ENCODE measurements around the gene MST1R. TPM values are rescaled to one million over a fixed set of nuclear protein-coding genes. Genes with fewer than 3 reads are reported as not detected.

The MST1R gene
- total and polyA plus RNA-seq, 2 of the 4 experiments (the other 2 are of a cell fraction), result under 0.01 to 0.14 TPM

DNA sequence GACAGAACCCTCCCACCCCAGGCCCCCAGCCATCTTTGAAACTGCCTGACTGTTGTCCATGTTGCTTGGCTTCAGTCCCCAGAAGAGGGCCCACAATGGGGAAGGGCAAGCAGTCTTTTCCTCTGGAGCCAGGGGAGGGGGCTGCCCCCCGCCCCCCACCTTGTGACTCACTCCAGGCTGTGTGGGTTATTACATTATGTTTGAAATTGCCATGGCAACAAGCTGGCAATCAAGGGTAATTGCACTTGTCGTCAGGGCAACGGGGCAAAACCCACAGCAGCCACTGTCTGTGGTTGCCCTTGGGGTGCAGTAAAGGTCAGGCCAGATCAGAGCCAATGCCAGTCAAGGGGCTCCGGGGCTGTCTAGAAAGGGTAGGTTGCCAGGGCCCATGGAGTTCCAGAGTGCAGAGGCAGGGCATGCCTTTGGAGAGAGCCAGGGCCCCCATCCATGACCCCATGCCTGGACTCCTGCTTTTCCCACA, 30.8 kb downstream of the MST1R start:
- BruUV-seq (replicated peaks), result no TSS peak
- in situ Hi-C loops (cut with MboI; ENCODE audit: low sequenced_read_pairs), result no loop called here

More for the DNA sequence above, 30.8 kb downstream of the MST1R start:
- ChIA-PET CTCF (no interaction called here), POLR2A (ENCODE audit: unreplicated experiment) (no interaction called here)
- Histone ChIP-seq H3K36me3 (ENCODE audit: control insufficient read depth, insufficient read depth, low read length) (no peaks in the 10 kb centered on the region), H3K9me3 (ENCODE audit: control insufficient read depth, insufficient read depth, low read length) (no peaks in the 10 kb centered on the region), H3K27me3 (ENCODE audit: control insufficient read depth, insufficient read depth, low read length) (peaks cover 75% of the 10 kb centered on the region), H3K9me1 (ENCODE audit: insufficient read depth, low read length) (no peaks in the 10 kb centered on the region), H3K27ac (ENCODE audit: insufficient read depth, low read length) (no peak overlapping the region), H2BK20ac (ENCODE audit: low read depth, low read length) (no peak overlapping the region), H2AK9ac (replicated peaks; ENCODE audit: low read depth, low read length, poor library complexity) (no peak overlapping the region), H3K14ac (replicated peaks; ENCODE audit: low read depth, low read length) (no peak overlapping the region), H3K9ac (ENCODE audit: low read depth, low read length) (no peak overlapping the region), H3K56ac (ENCODE audit: extremely low read depth, insufficient read depth, low read length) (no peak overlapping the region), H3K4me2 (ENCODE audit: low read depth, low read length) (no peak overlapping the region), H3K4me1 (ENCODE audit: control insufficient read depth, insufficient read depth, low read length) (no peaks in the 10 kb centered on the region), H3K4me3 (ENCODE audit: insufficient read depth, low read depth, low read length) (no peak overlapping the region), H2BK120ac (ENCODE audit: low read depth, low read length) (no peak overlapping the region), H4K20me1 (ENCODE audit: insufficient read depth, low read length) (no peaks in the 10 kb centered on the region), H4K5ac (ENCODE audit: low read depth, low read length) (no peak overlapping the region), H2BK5ac (ENCODE audit: low read depth, low read length, poor library complexity, severe bottlenecking) (no peak overlapping the region), H3K18ac (ENCODE audit: low read depth, low read length) (no peak overlapping the region), H4K8ac (ENCODE audit: low read depth in 2 of 2, low read length in 2 of 2) (no peak overlapping the region), H3K4ac (ENCODE audit: low read depth, low read length) (no peak overlapping the region), H2AK5ac (ENCODE audit: low read depth, low read length) (no peak overlapping the region), H2BK15ac (ENCODE audit: low read depth, low read length) (no peak overlapping the region), H3K79me1 (ENCODE audit: low read depth in 1 of 2, low read length in 2 of 2) (no peaks in the 10 kb centered on the region), H4K91ac (ENCODE audit: insufficient read depth, low read depth, low read length) (no peak overlapping the region), H3K23ac (ENCODE audit: low read depth, low read length) (no peak overlapping the region), H2AFZ (replicated peaks; ENCODE audit: low read length, poor library complexity) (no peak overlapping the region)
- dilution Hi-C loops (cut with HindIII; ENCODE audit: low sequenced_read_pairs, unreplicated experiment) (no loop called here), intact Hi-C loops (cut with micrococcal nuclease) (no loop called here)
- DNase-seq, result no peak
- WGBS, 2 experiments (ENCODE audit: extremely low coverage in 2 of 2, insufficient read length in 1 of 2), result 79% methylated on average over 2 of the region's 4 CpGs; no CpG with 5 or more reads in 1 of the 2 experiments
- TF ChIP-seq NFE2L2 (IDR thresholded peaks at IDR 0.05; ENCODE audit: low read depth, low read length), result no peak
- no peak for TF ChIP-seq SMC3 (IDR thresholded peaks at IDR 0.05; ENCODE audit: low read depth, low read length)
- TF ChIP-seq MAZ (IDR thresholded peaks at IDR 0.05; ENCODE audit: borderline replicate concordance, low read depth, low read length), result no peak
- no peak for TF ChIP-seq POLR2A (IDR thresholded peaks at IDR 0.05; ENCODE audit: low read depth, low read length)
- no peak for TF ChIP-seq FOS (IDR thresholded peaks at IDR 0.05; ENCODE audit: low read depth, low read length)
- TF ChIP-seq RFX5 (IDR thresholded peaks at IDR 0.05; ENCODE audit: low read depth, low read length), result no peak
- no peak for TF ChIP-seq MAFK (IDR thresholded peaks at IDR 0.05; ENCODE audit: low read depth, low read length)
- TF ChIP-seq BHLHE40 (IDR thresholded peaks at IDR 0.05; ENCODE audit: low read depth, low read length), result no peak
- TF ChIP-seq ELK1 (IDR thresholded peaks at IDR 0.05; ENCODE audit: borderline replicate concordance, low read depth, low read length), result no peak
- no peak for TF ChIP-seq RCOR1 (IDR thresholded peaks at IDR 0.05; ENCODE audit: insufficient replicate concordance, low read length)
- no peak for TF ChIP-seq RAD21 (IDR thresholded peaks at IDR 0.05; ENCODE audit: low read length)
- TF ChIP-seq CHD1 (IDR thresholded peaks at IDR 0.05; ENCODE audit: low read depth, low read length), result no peak
- no peak for TF ChIP-seq MXI1 (IDR thresholded peaks at IDR 0.05; ENCODE audit: borderline replicate concordance, low read depth, low read length)
- TF ChIP-seq, protein P1, sequence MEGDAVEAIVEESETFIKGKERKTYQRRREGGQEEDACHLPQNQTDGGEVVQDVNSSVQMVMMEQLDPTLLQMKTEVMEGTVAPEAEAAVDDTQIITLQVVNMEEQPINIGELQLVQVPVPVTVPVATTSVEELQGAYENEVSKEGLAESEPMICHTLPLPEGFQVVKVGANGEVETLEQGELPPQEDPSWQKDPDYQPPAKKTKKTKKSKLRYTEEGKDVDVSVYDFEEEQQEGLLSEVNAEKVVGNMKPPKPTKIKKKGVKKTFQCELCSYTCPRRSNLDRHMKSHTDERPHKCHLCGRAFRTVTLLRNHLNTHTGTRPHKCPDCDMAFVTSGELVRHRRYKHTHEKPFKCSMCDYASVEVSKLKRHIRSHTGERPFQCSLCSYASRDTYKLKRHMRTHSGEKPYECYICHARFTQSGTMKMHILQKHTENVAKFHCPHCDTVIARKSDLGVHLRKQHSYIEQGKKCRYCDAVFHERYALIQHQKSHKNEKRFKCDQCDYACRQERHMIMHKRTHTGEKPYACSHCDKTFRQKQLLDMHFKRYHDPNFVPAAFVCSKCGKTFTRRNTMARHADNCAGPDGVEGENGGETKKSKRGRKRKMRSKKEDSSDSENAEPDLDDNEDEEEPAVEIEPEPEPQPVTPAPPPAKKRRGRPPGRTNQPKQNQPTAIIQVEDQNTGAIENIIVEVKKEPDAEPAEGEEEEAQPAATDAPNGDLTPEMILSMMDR (conservative IDR thresholded peaks at IDR 0.05; ENCODE audit: low read depth, low read length), result no peak
- ATAC-seq (ENCODE audit: low read depth), result no peak
